OCI-LY7 (cell line): ENCODE results near the gene PTTG2. TPM values are rescaled to one million over a fixed set of nuclear protein-coding genes. Genes with fewer than 3 reads are reported as not detected.
A peak's percentile ranks its signal among the peaks of the same experiment; 100 is the strongest.

ENCODE experiments used
- BruUV-seq: library from RNA; stranded (reverse); fragments of 400-500 nt; replicated peaks from 2 replicates; lab custom pipeline; 2021; lab: Mats Ljungman, UMichigan
- CTCF ChIA-PET: fragments of 300-600 bp; sonication (Branson Sonifier 250); formaldehyde crosslinking; loops from one replicate; lab custom pipeline; 2022; ENCODE audit warnings: antibody characterized with exemption; ENCODE audit not compliant: unreplicated experiment; lab: Charles Lee
- POLR2A ChIA-PET: fragments of 300-600 bp; sonication (Branson Sonifier 250); formaldehyde crosslinking; loops from one replicate; lab custom pipeline; 2022; ENCODE audit warnings: antibody characterized with exemption; lab: Charles Lee
- DNase-seq: peaks from one replicate; pipeline ENCODE4 v3.0.0-alpha.2; 2015; ENCODE audit warnings: low spot score
- H2AFZ ChIP-seq: fragments of 200-600 bp; sonication (generic), shearing (Covaris generic); 2 replicates; pipeline ENCODE4 v1.6.1; 2014; ENCODE audit warnings: mild to moderate bottlenecking, antibody characterized with exemption, low read length, moderate library complexity
- H3K27ac ChIP-seq: fragments of 200-600 bp; sonication (generic); 2 replicates; pipeline ENCODE4 v1.5.1; 2014; ENCODE audit warnings: mixed run types, low read depth, mild to moderate bottlenecking, moderate library complexity, low read length, inconsistent platforms; ENCODE audit not compliant: poor library complexity, severe bottlenecking
- H3K36me3 ChIP-seq: fragments of 200-600 bp; sonication (generic); 2 replicates; pipeline ENCODE4 v1.6.1; 2014; ENCODE audit warnings: mild to moderate bottlenecking, antibody characterized with exemption, low read length, moderate library complexity, mixed read lengths; ENCODE audit not compliant: insufficient read depth
- H3K4me1 ChIP-seq: fragments of 200-600 bp; sonication (generic); 2 replicates; pipeline ENCODE4 v1.5.1; 2014; ENCODE audit warnings: mild to moderate bottlenecking, low read length; ENCODE audit not compliant: insufficient read depth, poor library complexity, severe bottlenecking
- H3K4me2 ChIP-seq: fragments of 200-600 bp; sonication (generic); 2 replicates; pipeline ENCODE4 v1.6.1; 2014; ENCODE audit warnings: mild to moderate bottlenecking, low read length
- H3K4me3 ChIP-seq: fragments of 200-600 bp; sonication (generic); 2 replicates; pipeline ENCODE4 v1.5.1; 2014; ENCODE audit warnings: mild to moderate bottlenecking, low read depth, low read length; ENCODE audit not compliant: poor library complexity, severe bottlenecking
- H3K79me2 ChIP-seq: fragments of 200-600 bp; sonication (generic); 2 replicates; pipeline ENCODE4 v1.6.1; 2016; ENCODE audit warnings: low read depth, mild to moderate bottlenecking, low read length, moderate library complexity, mixed read lengths; ENCODE audit not compliant: insufficient read depth
- H3K9me2 ChIP-seq: fragments of 200-600 bp; sonication (generic); 2 replicates; pipeline ENCODE4 v1.6.1; 2016; ENCODE audit warnings: mild to moderate bottlenecking, low read length, mixed read lengths; ENCODE audit not compliant: insufficient read depth
- H3K9me3 ChIP-seq: fragments of 200-600 bp; sonication (generic); 2 replicates; pipeline ENCODE4 v1.6.1; 2014; ENCODE audit warnings: mild to moderate bottlenecking, mixed run types, low read length, mixed read lengths
- H4K20me1 ChIP-seq: fragments of 200-600 bp; sonication (generic); 2 replicates; pipeline ENCODE4 v1.6.1; 2014; ENCODE audit warnings: mild to moderate bottlenecking, antibody characterized with exemption, low read length, moderate library complexity, mixed read lengths; ENCODE audit not compliant: insufficient read depth
- EZH2phosphoT487 ChIP-seq: fragments of 200-600 bp; sonication (generic); IDR thresholded peaks from 2 replicates; pipeline ENCODE4 v1.6.1; 2018; ENCODE audit warnings: low read depth, borderline replicate concordance, mild to moderate bottlenecking, mixed run types, antibody characterized with exemption, low read length, moderate library complexity, mixed read lengths
- intact Hi-C: fragments of 100-400 bp; cut with micrococcal nuclease; formaldehyde crosslinking; loops from one replicate; pipeline ENCODE4 v1.10.0; 2022; ENCODE audit not compliant: unreplicated experiment
- total RNA-seq, 2 experiments: library from RNA; depleted of rRNA in 1 of 2; stranded (reverse); fragments of >200 nt in 1 of 2; shearing (Covaris generic) in 1 of 2; gene quantifications; 2 replicates each; pipeline ENCODE4 v1.2.3, GENCODE V29; 2014 to 2022
- TF ChIP-seq, protein P1 (sequence below): fragments of 200-600 bp; sonication (generic); conservative IDR thresholded peaks from 2 replicates; pipeline ENCODE4 v1.5.1; 2014; ENCODE audit warnings: mild to moderate bottlenecking, antibody characterized with exemption, low read length, moderate library complexity, mixed read lengths

Gene PTTG2
- total RNA-seq, 2 experiments from 2014 or later, result 1.0 to 2.0 TPM

DNA sequence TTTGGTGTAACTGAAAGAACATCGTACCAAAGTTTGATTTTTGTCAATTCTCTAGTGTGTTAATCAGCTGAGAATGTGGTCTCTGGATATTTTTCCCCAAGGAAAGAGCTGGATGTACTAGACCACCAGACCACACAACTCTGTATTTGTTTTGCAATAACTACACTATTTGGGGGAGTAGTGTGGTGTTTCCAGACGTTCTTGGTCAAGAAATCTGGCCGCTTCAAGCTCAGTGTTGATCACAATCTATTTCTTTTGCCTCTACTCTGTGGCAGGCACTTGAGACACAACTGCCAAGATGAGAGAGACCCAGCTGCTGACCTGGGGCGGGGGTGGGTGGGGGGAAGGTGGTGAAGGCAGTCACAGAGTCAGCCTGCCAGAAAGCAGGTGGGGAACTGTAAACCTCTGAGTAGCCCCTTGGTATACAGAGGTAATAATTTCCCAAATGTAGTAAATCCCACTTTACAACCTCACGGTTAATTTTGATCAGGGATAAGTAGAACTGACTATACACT is 30.6 kb downstream of the PTTG2 start:
- H3K9me2 ChIP-seq, result no peaks in the 10 kb centered on the region
- DNase-seq, result peak; percentile 77
- peak overlapping the region; percentile 98 for H3K27ac ChIP-seq
- POLR2A ChIA-PET, result interaction anchor here (0.6 to 7.4 kb wide), 7 partner anchors 9 to 304 kb away, joined by 3 to 105 read pairs (median 3); partner anchors contain the start of gene RELL1
- intact Hi-C loops, result loop anchor here (1.0 to 10.0 kb wide), 3 partner anchors 11 to 1174 kb away; partner anchors contain the start of gene TMEM156
- peak overlapping the region; percentile 58 for H3K4me3 ChIP-seq
- peak overlapping the region; percentile 76 for H3K4me2 ChIP-seq
- H3K9me3 ChIP-seq, result no peaks in the 10 kb centered on the region
- H3K4me1 ChIP-seq, result peaks cover 98% of the 10 kb centered on the region
- H3K36me3 ChIP-seq, result peaks cover 60% of the 10 kb centered on the region
- TF ChIP-seq, protein P1, sequence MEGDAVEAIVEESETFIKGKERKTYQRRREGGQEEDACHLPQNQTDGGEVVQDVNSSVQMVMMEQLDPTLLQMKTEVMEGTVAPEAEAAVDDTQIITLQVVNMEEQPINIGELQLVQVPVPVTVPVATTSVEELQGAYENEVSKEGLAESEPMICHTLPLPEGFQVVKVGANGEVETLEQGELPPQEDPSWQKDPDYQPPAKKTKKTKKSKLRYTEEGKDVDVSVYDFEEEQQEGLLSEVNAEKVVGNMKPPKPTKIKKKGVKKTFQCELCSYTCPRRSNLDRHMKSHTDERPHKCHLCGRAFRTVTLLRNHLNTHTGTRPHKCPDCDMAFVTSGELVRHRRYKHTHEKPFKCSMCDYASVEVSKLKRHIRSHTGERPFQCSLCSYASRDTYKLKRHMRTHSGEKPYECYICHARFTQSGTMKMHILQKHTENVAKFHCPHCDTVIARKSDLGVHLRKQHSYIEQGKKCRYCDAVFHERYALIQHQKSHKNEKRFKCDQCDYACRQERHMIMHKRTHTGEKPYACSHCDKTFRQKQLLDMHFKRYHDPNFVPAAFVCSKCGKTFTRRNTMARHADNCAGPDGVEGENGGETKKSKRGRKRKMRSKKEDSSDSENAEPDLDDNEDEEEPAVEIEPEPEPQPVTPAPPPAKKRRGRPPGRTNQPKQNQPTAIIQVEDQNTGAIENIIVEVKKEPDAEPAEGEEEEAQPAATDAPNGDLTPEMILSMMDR, result no peak
- TF ChIP-seq EZH2phosphoT487, result no peak
- BruUV-seq, result no TSS peak
- H2AFZ ChIP-seq, result no peak overlapping the region
- peaks cover 98% of the 10 kb centered on the region for H3K79me2 ChIP-seq
- CTCF ChIA-PET, result interaction anchor here (0.5 to 1.1 kb wide), 5 partner anchors 12 to 146 kb away, joined by 3 to 4 read pairs (median 3); no protein-coding TSS in a partner anchor
- no peaks in the 10 kb centered on the region; the same call in 1 of the 2 replicates for H4K20me1 ChIP-seq

DNA sequence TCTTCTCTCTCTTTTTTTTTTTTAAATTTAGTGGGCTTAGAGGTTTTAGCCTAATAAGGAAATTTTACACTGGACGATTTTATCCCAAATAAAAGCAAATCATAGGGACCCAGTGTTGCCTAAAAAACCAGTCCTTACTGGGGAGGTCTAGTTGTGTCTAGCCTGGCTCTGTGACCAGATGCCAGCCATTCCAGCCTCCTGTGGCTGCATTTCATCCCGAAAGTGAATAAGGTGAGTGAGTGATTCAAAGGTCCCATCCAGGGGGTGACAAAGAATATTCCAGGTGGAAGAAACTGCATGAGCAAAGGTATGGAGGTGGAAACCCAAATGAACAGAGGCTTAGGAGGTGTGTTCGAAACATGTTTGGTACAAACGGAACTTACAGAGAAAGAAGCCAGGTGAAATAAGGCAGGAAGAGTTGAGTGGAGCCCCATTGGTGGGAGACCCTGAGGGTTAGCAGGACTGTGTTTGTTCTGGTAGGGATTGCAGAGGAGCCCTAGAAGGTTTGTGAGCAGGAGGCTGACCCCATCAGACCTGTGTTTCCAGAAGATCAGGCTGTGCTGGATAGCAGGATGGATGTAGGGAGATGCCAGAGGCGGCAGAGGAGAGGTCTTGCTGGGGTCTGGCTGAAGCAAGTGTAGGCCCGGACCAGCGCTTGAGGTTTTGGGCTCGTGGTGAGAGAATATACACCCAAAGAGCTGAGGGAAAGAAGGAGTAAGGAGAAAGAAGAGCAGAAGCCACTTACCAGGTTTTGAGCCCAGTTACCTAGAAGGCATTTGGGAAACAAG is 31.6 kb downstream of the PTTG2 start:
- peak overlapping the region; percentile 98 for H3K27ac ChIP-seq
- H3K79me2 ChIP-seq, result peaks cover 98% of the 10 kb centered on the region
- intact Hi-C loops, result loop anchor here (5.0 to 10.0 kb wide), 2 partner anchors 1040 to 1173 kb away; partner anchors contain the start of gene TMEM156
- POLR2A ChIA-PET, result interaction anchor here (0.6 to 7.4 kb wide), 4 partner anchors 11 to 110 kb away, joined by 3 to 105 read pairs (median 3); no protein-coding TSS in a partner anchor
- H4K20me1 ChIP-seq, result no peaks in the 10 kb centered on the region
- peak overlapping the region; percentile 76 for H3K4me2 ChIP-seq
- no TSS peak for BruUV-seq
- TF ChIP-seq, protein P1, result no peak
- TF ChIP-seq EZH2phosphoT487, result no peak
- no peaks in the 10 kb centered on the region for H3K9me2 ChIP-seq
- H3K9me3 ChIP-seq, result no peaks in the 10 kb centered on the region
- H3K36me3 ChIP-seq, result peaks cover 57% of the 10 kb centered on the region
- no peak overlapping the region for H2AFZ ChIP-seq
- CTCF ChIA-PET, result no interaction called here
- H3K4me1 ChIP-seq, result peaks cover 98% of the 10 kb centered on the region
- DNase-seq, result no peak
- H3K4me3 ChIP-seq, result no peak overlapping the region
